Spleen (tissue), 11 donors: ENCODE data around the gene CNTNAP5. TPM values are rescaled to one million over a fixed set of nuclear protein-coding genes. Genes with fewer than 3 reads are reported as not detected.

Experiments used
- DNase-seq: peaks from one replicate; pipeline ENCODE4 v3.0.0-alpha.2; 2020
- H3K27ac ChIP-seq, 8 donors: fragments of 200-600 bp; sonication (generic) in 7 of 8; 1 replicate in 4 of 8; 2 replicates in 4 of 8; pipeline versions ENCODE4 v1.5.0 to v1.8.0; 2016 to 2021; ENCODE audit warnings: inconsistent platforms in 4 of 8, mild to moderate bottlenecking in 4 of 8, moderate library complexity in 1 of 8
- H3K27me3 ChIP-seq, 7 donors: fragments of 200-600 bp; sonication (generic) in 6 of 7; replicated peaks in 1 of 7; 1 replicate in 4 of 7; 2 replicates in 3 of 7; pipeline versions ENCODE4 v1.5.0 to v1.8.0; 2016 to 2021; ENCODE audit warnings: inconsistent platforms in 3 of 7, mild to moderate bottlenecking in 1 of 7
- H3K36me3 ChIP-seq, 6 donors: fragments of 200-600 bp; sonication (generic) in 5 of 6; 1 replicate in 4 of 6; 2 replicates in 2 of 6; pipeline versions ENCODE4 v1.5.0 to v1.8.0; 2016 to 2021; ENCODE audit warnings: inconsistent platforms in 2 of 6
- H3K4me1 ChIP-seq, 6 donors: fragments of 200-600 bp; sonication (generic) in 5 of 6; 1 replicate in 3 of 6; 2 replicates in 3 of 6; pipeline versions ENCODE4 v1.5.0 to v1.8.0; 2016 to 2021; ENCODE audit warnings: inconsistent platforms in 3 of 6
- H3K4me3 ChIP-seq, 8 donors: fragments of 200-600 bp; sonication (generic) in 7 of 8; 1 replicate in 4 of 8; 2 replicates in 4 of 8; pipeline versions ENCODE4 v1.5.0 to v1.8.0; 2016 to 2021; ENCODE audit warnings: inconsistent platforms in 4 of 8, mild to moderate bottlenecking in 4 of 8, moderate library complexity in 2 of 8
- H3K9me3 ChIP-seq, 8 donors: fragments of 200-600 bp; sonication (generic) in 7 of 8; 1 replicate in 4 of 8; 2 replicates in 4 of 8; pipeline versions ENCODE4 v1.5.0 to v1.8.0; 2016 to 2021; ENCODE audit warnings: inconsistent platforms in 4 of 8
- POLR2A ChIP-seq, 3 donors: fragments of 450-650 bp; IDR thresholded peaks; one replicate each; pipeline ENCODE4 v1.5.1; 2017; ENCODE audit warnings: antibody characterized with exemption in 3 of 3, mild to moderate bottlenecking in 1 of 3
- POLR2AphosphoS5 ChIP-seq, 3 donors: sonication (generic); formaldehyde crosslinking; IDR thresholded peaks; one replicate each; pipeline ENCODE4 v1.5.1; 2017; ENCODE audit warnings: antibody characterized with exemption in 3 of 3
- WGBS, 5 donors: extraction: QIAGEN DNeasy Blood & Tissue Kit in 3 of 5; methylation state at CpG; one replicate each; pipeline versions ENCODE4 v1.1.5 to v1.1.7; 2013 to 2018; 5-methylcytosine and 5-hydroxymethylcytosine counted together
- intact Hi-C: fragments of 100-400 bp; cut with DNase I; formaldehyde crosslinking; loops from one replicate; pipeline ENCODE4 v1.15.0; 2023; ENCODE audit warnings: low total_unique reads
- polyA plus RNA-seq, 3 donors: library from polyadenylated mRNA; stranded (reverse); fragments of 200-250 nt; gene quantifications; one replicate each; pipeline ENCODE4 v1.2.1, GENCODE V29; 2013
- total RNA-seq, 7 donors: library from RNA; depleted of rRNA in 3 of 7; stranded (reverse); fragments of >200 nt in 3 of 7; fragmentation: NEBNext Ultra II Directional in 4 of 7; extraction: Animal tissue kit (Norgen Biotek cat#: 25700) in 4 of 7; gene quantifications; one replicate each; pipeline versions ENCODE4 v1.1.0 to v1.2.1, GENCODE V29; 2016 to 2021
- TF ChIP-seq, protein P1 (sequence below), 11 experiments: fragments of 200-600 bp in 7 of 11; fragments of 450-650 bp in 4 of 11; sonication (generic) in 4 of 11; IDR thresholded peaks in 8 of 11; conservative IDR thresholded peaks in 3 of 11; 1 replicate in 7 of 11; 2 replicates in 4 of 11; pipeline versions ENCODE4 v1.4.0 to v1.8.0; 2016 to 2021; ENCODE audit warnings: antibody characterized with exemption in 11 of 11, inconsistent platforms in 4 of 11, mild to moderate bottlenecking in 1 of 11
- donor health status: healthy with polysubstance abuse.
- donor health status: DM: no; HTN: no; CAD: no; lungs with moderate emphysema.
- donor health status: DM: no; HTN: no; CAD: no.
- donor health status: Bipolar disorder and iron deficiency.
- donor health status: healthy.
- donor health status: DM: no; HTN: no; CAD: no.
- donor health status: DM: yes; HTN: yes; CAD: no.

CNTNAP5 gene
- total and polyA plus RNA-seq, 10 donors, result 0.18 TPM; not detected in 9

DNA sequence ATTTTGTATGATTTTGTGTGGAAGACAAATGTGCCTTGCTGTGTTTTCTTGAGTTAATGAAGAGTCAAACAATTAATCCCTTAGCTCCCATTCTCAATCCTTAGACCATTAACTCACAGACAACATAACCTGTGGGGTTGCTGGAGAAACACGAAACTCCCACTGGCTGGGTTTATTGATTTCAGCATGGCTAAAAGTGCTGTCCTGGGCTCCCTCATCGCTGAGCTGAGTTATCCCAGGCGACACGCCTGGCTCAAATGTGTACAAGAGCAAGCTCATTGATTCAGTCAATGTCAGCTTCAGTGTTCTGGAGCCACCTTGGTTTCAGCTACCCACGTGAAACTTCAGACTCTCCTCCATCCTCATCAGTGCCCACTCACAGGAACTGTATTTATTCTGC is 896.1 kb downstream of the CNTNAP5 start:
- TF ChIP-seq POLR2AphosphoS5 (IDR thresholded peaks at IDR 0.05) (no peak), POLR2A (IDR thresholded peaks at IDR 0.05) (no peak)
- TF ChIP-seq, protein P1, sequence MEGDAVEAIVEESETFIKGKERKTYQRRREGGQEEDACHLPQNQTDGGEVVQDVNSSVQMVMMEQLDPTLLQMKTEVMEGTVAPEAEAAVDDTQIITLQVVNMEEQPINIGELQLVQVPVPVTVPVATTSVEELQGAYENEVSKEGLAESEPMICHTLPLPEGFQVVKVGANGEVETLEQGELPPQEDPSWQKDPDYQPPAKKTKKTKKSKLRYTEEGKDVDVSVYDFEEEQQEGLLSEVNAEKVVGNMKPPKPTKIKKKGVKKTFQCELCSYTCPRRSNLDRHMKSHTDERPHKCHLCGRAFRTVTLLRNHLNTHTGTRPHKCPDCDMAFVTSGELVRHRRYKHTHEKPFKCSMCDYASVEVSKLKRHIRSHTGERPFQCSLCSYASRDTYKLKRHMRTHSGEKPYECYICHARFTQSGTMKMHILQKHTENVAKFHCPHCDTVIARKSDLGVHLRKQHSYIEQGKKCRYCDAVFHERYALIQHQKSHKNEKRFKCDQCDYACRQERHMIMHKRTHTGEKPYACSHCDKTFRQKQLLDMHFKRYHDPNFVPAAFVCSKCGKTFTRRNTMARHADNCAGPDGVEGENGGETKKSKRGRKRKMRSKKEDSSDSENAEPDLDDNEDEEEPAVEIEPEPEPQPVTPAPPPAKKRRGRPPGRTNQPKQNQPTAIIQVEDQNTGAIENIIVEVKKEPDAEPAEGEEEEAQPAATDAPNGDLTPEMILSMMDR (IDR thresholded peaks at IDR 0.05 in 8 of 11, conservative IDR thresholded peaks at IDR 0.05 in 3 of 11), result no peak
- no peak overlapping the region for H3K4me3 ChIP-seq
- no peaks in the 10 kb centered on the region for H3K36me3 ChIP-seq
- intact Hi-C loops, result no loop called here
- H3K4me1 ChIP-seq, result no peaks in the 10 kb centered on the region
- no peaks in the 10 kb centered on the region for H3K27me3 ChIP-seq
- WGBS, 5 donors, result 85 to 93% (median 87%) methylated on average over 5 of the region's 5 CpGs
- DNase-seq, result no peak
- peaks cover 0 to 7% (median 0%) of the 10 kb centered on the region in 8 donors for H3K9me3 ChIP-seq
- H3K27ac ChIP-seq, result no peak overlapping the region

GRCh38 chr2:124923097-124923496 is 898.0 kb downstream of the CNTNAP5 start:
- H3K27ac ChIP-seq, result no peak overlapping the region
- H3K4me1 ChIP-seq, result no peaks in the 10 kb centered on the region
- DNase-seq, result no peak
- H3K9me3 ChIP-seq, result peaks cover 0 to 14% (median 3%) of the 10 kb centered on the region in 8 donors
- no peaks in the 10 kb centered on the region for H3K36me3 ChIP-seq
- WGBS, 5 donors, result 89 to 96% (median 91%) methylated on average over 3 of the region's 3 CpGs
- intact Hi-C loops, result no loop called here
- H3K27me3 ChIP-seq, result no peaks in the 10 kb centered on the region
- no peak overlapping the region for H3K4me3 ChIP-seq
- no peak for TF ChIP-seq POLR2AphosphoS5 (IDR thresholded peaks at IDR 0.05)
- no peak for TF ChIP-seq POLR2A (IDR thresholded peaks at IDR 0.05)
- TF ChIP-seq, protein P1 (IDR thresholded peaks at IDR 0.05 in 8 of 11, conservative IDR thresholded peaks at IDR 0.05 in 3 of 11), result no peak

GRCh38 chr2:124933883-124934282 is 908.8 kb downstream of the CNTNAP5 start:
- no peak overlapping the region for H3K27ac ChIP-seq
- no peak for DNase-seq
- no peaks in the 10 kb centered on the region for H3K4me1 ChIP-seq
- H3K9me3 ChIP-seq, result peaks cover 0 to 9% (median 0%) of the 10 kb centered on the region in 8 donors
- no peaks in the 10 kb centered on the region for H3K27me3 ChIP-seq
- no peak for TF ChIP-seq POLR2AphosphoS5 (IDR thresholded peaks at IDR 0.05)
- no peak for TF ChIP-seq POLR2A (IDR thresholded peaks at IDR 0.05)
- TF ChIP-seq, protein P1 (IDR thresholded peaks at IDR 0.05 in 8 of 11, conservative IDR thresholded peaks at IDR 0.05 in 3 of 11), result no peak
- no peak overlapping the region for H3K4me3 ChIP-seq
- H3K36me3 ChIP-seq, result no peaks in the 10 kb centered on the region
- intact Hi-C loops, result no loop called here
- 55 to 82% (median 73%) methylated on average over 1 of the region's 1 CpG for WGBS, 5 donors

GRCh38 chr2:124953921-124954320 is 928.8 kb downstream of the CNTNAP5 start:
- Histone ChIP-seq H3K4me1 (no peaks in the 10 kb centered on the region), H3K4me3 (no peak overlapping the region), H3K27me3 (no peaks in the 10 kb centered on the region), H3K36me3 (no peaks in the 10 kb centered on the region), H3K27ac (no peak overlapping the region), H3K9me3 (peaks cover 0 to 5% (median 0%) of the 10 kb centered on the region in 8 donors)
- DNase-seq, result no peak
- WGBS, 5 donors, result 85 to 93% (median 89%) methylated on average over 2 of the region's 2 CpGs
- intact Hi-C loops, result no loop called here
- no peak for TF ChIP-seq POLR2AphosphoS5 (IDR thresholded peaks at IDR 0.05)
- TF ChIP-seq, protein P1 (IDR thresholded peaks at IDR 0.05 in 8 of 11, conservative IDR thresholded peaks at IDR 0.05 in 3 of 11), result no peak
- no peak for TF ChIP-seq POLR2A (IDR thresholded peaks at IDR 0.05)
